ENCODE measurements around the gene MS4A1. TPM values are rescaled to one million over a fixed set of nuclear protein-coding genes. Genes with fewer than 3 reads are reported as not detected.

MS4A1 gene
- total RNA-seq, 1 donor from 2014 or later: not detected

DNA sequence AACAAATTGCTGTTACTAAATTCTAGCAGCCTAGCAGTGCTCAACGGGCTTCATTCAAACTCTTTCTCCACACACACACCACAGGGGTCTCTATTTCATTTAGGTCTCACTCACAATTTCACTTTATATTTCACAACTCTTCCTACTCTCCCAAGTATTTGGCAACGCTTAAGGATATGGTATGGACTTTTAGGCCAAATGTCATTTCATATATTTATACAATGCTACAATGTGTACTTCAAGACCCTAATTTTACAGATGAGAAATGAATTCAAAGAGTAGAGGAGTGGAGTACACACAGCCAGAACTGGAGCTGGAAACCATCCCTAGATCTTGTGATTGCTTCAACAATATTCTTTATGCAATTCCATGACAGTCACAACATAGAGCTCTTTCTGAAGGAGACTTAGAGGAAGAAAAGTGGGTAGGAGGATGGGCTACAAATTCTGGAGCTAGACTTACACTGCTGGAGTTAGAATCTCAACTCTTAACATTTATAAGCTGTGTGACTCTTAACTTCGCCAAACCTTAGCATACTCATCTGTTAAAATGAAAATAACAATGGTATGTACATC, 57.1 kb downstream of the MS4A1 start:
- H3K4me3 Mint-ChIP-seq: no peak overlapping the region
- H3K4me1 Mint-ChIP-seq: no peaks in the 10 kb centered on the region
- H3K9me3 Mint-ChIP-seq: peaks cover 4% of the 10 kb centered on the region
- H3K27ac Mint-ChIP-seq (ENCODE audit: unreplicated experiment): no peak overlapping the region
- no peak for DNase-seq (ENCODE audit: low read depth, low spot score)
- TF ChIP-seq, protein P1, sequence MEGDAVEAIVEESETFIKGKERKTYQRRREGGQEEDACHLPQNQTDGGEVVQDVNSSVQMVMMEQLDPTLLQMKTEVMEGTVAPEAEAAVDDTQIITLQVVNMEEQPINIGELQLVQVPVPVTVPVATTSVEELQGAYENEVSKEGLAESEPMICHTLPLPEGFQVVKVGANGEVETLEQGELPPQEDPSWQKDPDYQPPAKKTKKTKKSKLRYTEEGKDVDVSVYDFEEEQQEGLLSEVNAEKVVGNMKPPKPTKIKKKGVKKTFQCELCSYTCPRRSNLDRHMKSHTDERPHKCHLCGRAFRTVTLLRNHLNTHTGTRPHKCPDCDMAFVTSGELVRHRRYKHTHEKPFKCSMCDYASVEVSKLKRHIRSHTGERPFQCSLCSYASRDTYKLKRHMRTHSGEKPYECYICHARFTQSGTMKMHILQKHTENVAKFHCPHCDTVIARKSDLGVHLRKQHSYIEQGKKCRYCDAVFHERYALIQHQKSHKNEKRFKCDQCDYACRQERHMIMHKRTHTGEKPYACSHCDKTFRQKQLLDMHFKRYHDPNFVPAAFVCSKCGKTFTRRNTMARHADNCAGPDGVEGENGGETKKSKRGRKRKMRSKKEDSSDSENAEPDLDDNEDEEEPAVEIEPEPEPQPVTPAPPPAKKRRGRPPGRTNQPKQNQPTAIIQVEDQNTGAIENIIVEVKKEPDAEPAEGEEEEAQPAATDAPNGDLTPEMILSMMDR (conservative IDR thresholded peaks at IDR 0.05): no peak
- H3K27me3 Mint-ChIP-seq (ENCODE audit: low read depth): no peaks in the 10 kb centered on the region
- no peaks in the 10 kb centered on the region for H3K36me3 Mint-ChIP-seq (ENCODE audit: low read depth)

DNA sequence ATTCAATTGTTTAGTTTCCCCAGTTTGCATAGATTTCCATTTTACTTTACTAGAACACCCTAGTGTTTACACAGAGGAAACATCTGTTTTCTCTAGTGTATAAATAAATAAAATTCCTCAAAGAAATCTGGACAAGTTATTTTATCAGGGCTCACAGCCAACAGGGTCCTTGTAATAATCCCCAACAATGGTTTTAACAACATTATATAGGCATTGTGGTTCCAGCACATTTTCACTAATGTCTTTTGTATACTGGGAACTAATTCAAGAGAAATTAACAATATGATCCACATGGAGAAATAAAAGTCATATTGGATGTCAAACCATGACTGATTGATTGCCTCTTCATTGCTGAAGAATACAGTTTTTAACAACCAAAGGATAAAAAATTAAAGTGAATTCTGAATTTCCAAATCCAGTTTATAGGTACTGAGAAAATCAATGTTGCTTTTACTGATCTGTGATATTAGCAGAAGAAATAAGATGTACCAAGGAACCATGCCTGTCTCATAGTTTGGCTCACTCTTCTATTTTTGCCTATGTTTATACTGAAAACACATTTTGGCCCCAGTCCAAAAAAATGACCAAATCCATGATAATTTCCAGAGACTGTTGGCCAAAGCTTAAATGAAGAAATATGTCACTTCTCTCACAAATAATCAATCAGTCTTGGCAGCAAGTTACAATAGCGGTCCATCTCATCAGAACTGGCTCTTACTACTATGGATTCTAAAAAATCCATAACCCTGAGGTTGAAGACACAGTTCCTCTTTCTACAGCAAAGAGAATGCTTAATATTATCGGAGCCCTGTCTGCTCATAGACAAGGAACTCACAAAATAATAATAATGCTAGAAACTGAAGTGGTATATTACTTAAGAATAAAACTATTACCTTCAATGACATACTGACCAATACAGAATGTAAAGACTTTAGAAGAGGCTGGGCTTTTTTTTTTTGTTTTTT, 58.1 kb downstream of the MS4A1 start:
- no peak for DNase-seq (ENCODE audit: low read depth, low spot score)
- no peaks in the 10 kb centered on the region for H3K27me3 Mint-ChIP-seq (ENCODE audit: low read depth)
- H3K9me3 Mint-ChIP-seq: peaks cover 4% of the 10 kb centered on the region
- no peaks in the 10 kb centered on the region for H3K4me1 Mint-ChIP-seq
- no peak overlapping the region for H3K27ac Mint-ChIP-seq (ENCODE audit: unreplicated experiment)
- H3K4me3 Mint-ChIP-seq: no peak overlapping the region
- no peaks in the 10 kb centered on the region for H3K36me3 Mint-ChIP-seq (ENCODE audit: low read depth)
- TF ChIP-seq, protein P1 (conservative IDR thresholded peaks at IDR 0.05): no peak

DNA sequence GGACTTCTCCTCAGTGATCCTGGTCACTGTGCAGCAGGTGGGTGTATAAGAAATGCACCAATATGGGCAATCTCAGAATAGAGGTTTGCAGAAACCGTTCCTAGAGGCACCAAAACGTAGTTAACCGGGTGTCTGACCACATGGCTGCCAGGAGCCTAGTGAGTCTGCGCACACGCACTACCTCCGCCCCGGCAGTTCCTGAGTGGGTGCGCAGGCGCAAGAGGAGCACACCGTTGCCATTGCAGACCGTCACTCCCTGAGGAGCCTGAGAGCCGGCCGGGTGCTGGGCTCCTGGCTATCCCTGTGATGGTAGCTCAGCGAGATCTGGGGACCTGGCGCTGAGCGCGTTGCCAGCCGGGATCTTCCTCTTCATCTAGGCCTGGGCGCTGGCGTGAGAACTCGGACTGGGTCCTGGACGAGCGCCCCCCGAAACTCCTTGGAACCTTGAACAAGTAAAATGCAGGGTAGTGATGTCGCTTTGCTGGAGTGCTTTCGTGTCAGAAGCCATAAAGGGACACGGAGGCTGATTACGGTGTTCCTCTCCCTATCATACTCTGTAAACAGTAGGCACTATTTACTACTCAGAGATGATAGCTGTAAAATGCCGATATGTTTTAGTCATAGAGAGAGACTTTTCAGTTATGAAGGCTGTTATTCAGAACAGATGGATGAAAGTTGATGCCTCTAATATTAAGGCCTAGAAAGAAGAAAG, 59.7 kb downstream of the MS4A1 start, which contains the start of gene MS4A13:
Gene MS4A13, plus strand, starts transcription at position 249 of the 712 bp plus-strand sequence. CDS start 2,692 bp downstream, outside the sequence.
- H3K4me3 Mint-ChIP-seq: no peak within 1 kb of the TSS
- no peaks in the 10 kb centered on the region for H3K4me1 Mint-ChIP-seq
- TF ChIP-seq, protein P1 (conservative IDR thresholded peaks at IDR 0.05): no peak
- H3K9me3 Mint-ChIP-seq: no peaks in the 10 kb centered on the region
- no peaks in the 10 kb centered on the region for H3K36me3 Mint-ChIP-seq (ENCODE audit: low read depth)
- no peak for DNase-seq (ENCODE audit: low read depth, low spot score)
- no peak within 1 kb of the TSS for H3K27ac Mint-ChIP-seq (ENCODE audit: unreplicated experiment)
- no peaks in the 10 kb centered on the region for H3K27me3 Mint-ChIP-seq (ENCODE audit: low read depth)

Other genes with a start within 250 kb of the MS4A1 start
- gene MS4A4E, start 212.7 kb upstream of the MS4A1 start, total RNA-seq: 0.27 and 0.28 TPM in 2 replicates
- gene MS4A4A, start 175.2 kb upstream of the MS4A1 start, total RNA-seq: not detected in 2 replicates
- gene MS4A6E, start 128.6 kb upstream of the MS4A1 start, total RNA-seq: not detected in 2 replicates
- gene MS4A7, start 77.3 kb upstream of the MS4A1 start, total RNA-seq: not detected in 2 replicates
- gene MS4A14, start 59.4 kb upstream of the MS4A1 start, total RNA-seq: not detected in 2 replicates
- not detected in 2 replicates for gene MS4A5, start 26.3 kb upstream of the MS4A1 start, total RNA-seq
- gene MS4A12, start 36.9 kb downstream of the MS4A1 start, total RNA-seq: not detected in 2 replicates
- not detected in 2 replicates for gene MS4A13, start 59.5 kb downstream of the MS4A1 start, total RNA-seq
- not detected in 2 replicates for gene MS4A8, start 243.8 kb downstream of the MS4A1 start, total RNA-seq

Measured in neural crest cell (in vitro differentiated cells).